PC-3 (cell line): ENCODE measurements around the gene LAMB2. TPM values are rescaled to one million over a fixed set of nuclear protein-coding genes. Genes with fewer than 3 reads are reported as not detected.

Experiments used
- ATAC-seq: fragments of 200-7000 bp; cut with Tn5 transposase; 2 replicates; pipeline ENCODE4 v1.9.1; 2020; ENCODE audit warnings: mild to moderate bottlenecking, moderate library complexity
- BruUV-seq: library from RNA; stranded (reverse); fragments of 400-500 nt; replicated peaks from 2 replicates; lab custom pipeline; 2021; lab: Mats Ljungman, UMichigan
- CTCF ChIA-PET: fragments of 300-600 bp; sonication (Branson Sonifier 250); formaldehyde crosslinking; loops from one replicate; lab custom pipeline; 2022; ENCODE audit warnings: antibody characterized with exemption; lab: Charles Lee
- POLR2A ChIA-PET: fragments of 300-600 bp; sonication (Branson Sonifier 250); formaldehyde crosslinking; loops from one replicate; lab custom pipeline; 2022; ENCODE audit warnings: antibody characterized with exemption; ENCODE audit not compliant: unreplicated experiment; lab: Charles Lee
- DNase-seq: peaks from one replicate; pipeline ENCODE4 v3.0.0-alpha.2; 2015
- H2AFZ ChIP-seq: fragments of 300-600 bp; sonication (generic); 2 replicates; pipeline ENCODE4 v1.6.0; 2016; ENCODE audit warnings: antibody characterized with exemption, low read length
- H3F3A ChIP-seq: fragments of 300-600 bp; sonication (generic); one replicate; pipeline ENCODE4 v1.6.0; 2017; ENCODE audit warnings: antibody characterized with exemption, low read length, control low read depth, mild to moderate bottlenecking; ENCODE audit not compliant: unreplicated experiment
- H3K27ac ChIP-seq: fragments of 300-600 bp; sonication (generic); 2 replicates; pipeline ENCODE4 v1.5.1; 2016; ENCODE audit warnings: mild to moderate bottlenecking, low read length
- H3K27me3 ChIP-seq: fragments of 300-600 bp; sonication (generic); 2 replicates; pipeline ENCODE4 v1.6.1; 2016; ENCODE audit warnings: low read length, mixed read lengths
- H3K36me3 ChIP-seq: fragments of 300-600 bp; sonication (generic); 2 replicates; pipeline ENCODE4 v1.6.1; 2016; ENCODE audit warnings: low read depth, mixed run types, low read length, mixed read lengths
- H3K4me1 ChIP-seq: fragments of 300-600 bp; sonication (generic); 2 replicates; pipeline ENCODE4 v1.5.1; 2016; ENCODE audit warnings: low read length; ENCODE audit not compliant: insufficient read depth
- H3K4me2 ChIP-seq: fragments of 300-600 bp; sonication (generic); 2 replicates; pipeline ENCODE4 v1.6.0; 2016; ENCODE audit warnings: low read length
- H3K4me3 ChIP-seq: fragments of 300-600 bp; sonication (generic); 2 replicates; pipeline ENCODE4 v1.5.1; 2016; ENCODE audit warnings: mild to moderate bottlenecking, low read length, mixed read lengths
- H3K79me2 ChIP-seq: fragments of 300-600 bp; sonication (generic); 2 replicates; pipeline ENCODE4 v1.6.1; 2017; ENCODE audit warnings: low read length, mixed read lengths
- H3K9ac ChIP-seq: fragments of 300-600 bp; sonication (generic); 2 replicates; pipeline ENCODE4 v1.6.0; 2016; ENCODE audit warnings: mild to moderate bottlenecking, low read length
- H3K9me2 ChIP-seq: fragments of 300-600 bp; sonication (generic); replicated peaks from 2 replicates; pipeline ENCODE4 v1.6.1; 2016; ENCODE audit warnings: mixed run types, low read length, mixed read lengths
- H3K9me3 ChIP-seq: fragments of 300-600 bp; sonication (generic); 2 replicates; pipeline ENCODE4 v1.6.1; 2016; ENCODE audit warnings: low read length, mixed read lengths
- H4K20me1 ChIP-seq: fragments of 300-600 bp; sonication (generic); 2 replicates; pipeline ENCODE4 v1.6.1; 2016; ENCODE audit warnings: low read length, mixed read lengths
- EZH2 ChIP-seq: fragments of 300-600 bp; sonication (generic); IDR thresholded peaks from one replicate; pipeline ENCODE4 v1.6.1; 2017; ENCODE audit warnings: antibody characterized with exemption, mild to moderate bottlenecking, low read length; ENCODE audit not compliant: unreplicated experiment
- EZH2phosphoT487 ChIP-seq: fragments of 300-600 bp; sonication (generic); IDR thresholded peaks from 2 replicates; pipeline ENCODE4 v1.6.1; 2018; ENCODE audit warnings: mild to moderate bottlenecking, antibody characterized with exemption, low read length, borderline replicate concordance
- intact Hi-C: fragments of 100-400 bp; cut with micrococcal nuclease; formaldehyde crosslinking; loops from 2 replicates; pipeline ENCODE4 v1.9.0; 2023
- total RNA-seq: library from RNA; depleted of rRNA; stranded (reverse); fragments of >200 nt; gene quantifications from 2 replicates; pipeline ENCODE4 v1.2.3, GENCODE V29; 2014
- TF ChIP-seq, protein P1 (sequence below): fragments of 300-600 bp; sonication (generic); conservative IDR thresholded peaks from 2 replicates; pipeline ENCODE4 v1.5.1; 2017; ENCODE audit warnings: antibody characterized with exemption, low read depth, mild to moderate bottlenecking, low read length

The LAMB2 gene
- total RNA-seq, 1 experiment from 2014 or later = 240 TPM

DNA sequence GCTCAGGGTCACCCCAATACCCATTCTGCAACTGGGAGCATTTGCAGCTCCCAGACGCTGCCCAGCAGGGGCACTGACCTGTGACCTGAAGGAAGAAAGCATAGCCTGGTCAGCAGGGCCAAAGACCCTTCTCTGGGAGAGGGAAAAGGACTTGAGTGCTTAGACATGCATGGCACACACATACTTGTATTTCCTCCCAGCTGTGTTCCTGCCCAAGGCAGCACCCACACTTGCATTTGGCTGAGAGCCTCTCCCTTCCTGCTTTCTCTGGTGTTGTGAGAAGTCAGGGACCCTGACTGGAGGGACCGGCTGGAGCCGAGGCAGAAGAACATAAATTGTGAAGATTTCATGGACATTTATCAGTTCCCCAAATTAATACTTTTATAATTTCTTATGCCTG is 7.2 kb upstream of the LAMB2 start:
- no peaks in the 10 kb centered on the region for H3K36me3 ChIP-seq
- intact Hi-C loops = no loop called here
- H3K9me2 ChIP-seq = no peaks in the 10 kb centered on the region
- CTCF ChIA-PET = no interaction called here
- no peaks in the 10 kb centered on the region for H3K9me3 ChIP-seq
- no peak overlapping the region for H3K4me3 ChIP-seq
- no peaks in the 10 kb centered on the region for H4K20me1 ChIP-seq
- H3K4me2 ChIP-seq = no peak overlapping the region
- no peak for ATAC-seq
- no peak for DNase-seq
- no peaks in the 10 kb centered on the region for H3K4me1 ChIP-seq
- TF ChIP-seq EZH2 (no peak), EZH2phosphoT487 (no peak)
- TF ChIP-seq, protein P1, sequence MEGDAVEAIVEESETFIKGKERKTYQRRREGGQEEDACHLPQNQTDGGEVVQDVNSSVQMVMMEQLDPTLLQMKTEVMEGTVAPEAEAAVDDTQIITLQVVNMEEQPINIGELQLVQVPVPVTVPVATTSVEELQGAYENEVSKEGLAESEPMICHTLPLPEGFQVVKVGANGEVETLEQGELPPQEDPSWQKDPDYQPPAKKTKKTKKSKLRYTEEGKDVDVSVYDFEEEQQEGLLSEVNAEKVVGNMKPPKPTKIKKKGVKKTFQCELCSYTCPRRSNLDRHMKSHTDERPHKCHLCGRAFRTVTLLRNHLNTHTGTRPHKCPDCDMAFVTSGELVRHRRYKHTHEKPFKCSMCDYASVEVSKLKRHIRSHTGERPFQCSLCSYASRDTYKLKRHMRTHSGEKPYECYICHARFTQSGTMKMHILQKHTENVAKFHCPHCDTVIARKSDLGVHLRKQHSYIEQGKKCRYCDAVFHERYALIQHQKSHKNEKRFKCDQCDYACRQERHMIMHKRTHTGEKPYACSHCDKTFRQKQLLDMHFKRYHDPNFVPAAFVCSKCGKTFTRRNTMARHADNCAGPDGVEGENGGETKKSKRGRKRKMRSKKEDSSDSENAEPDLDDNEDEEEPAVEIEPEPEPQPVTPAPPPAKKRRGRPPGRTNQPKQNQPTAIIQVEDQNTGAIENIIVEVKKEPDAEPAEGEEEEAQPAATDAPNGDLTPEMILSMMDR = no peak
- BruUV-seq = no TSS peak
- no peak overlapping the region for H3K27ac ChIP-seq
- H3K27me3 ChIP-seq = no peaks in the 10 kb centered on the region
- no peaks in the 10 kb centered on the region for H3K79me2 ChIP-seq
- H3F3A ChIP-seq = no peaks in the 10 kb centered on the region
- no peak overlapping the region for H3K9ac ChIP-seq
- H2AFZ ChIP-seq = no peak overlapping the region
- POLR2A ChIA-PET = no interaction called here

DNA sequence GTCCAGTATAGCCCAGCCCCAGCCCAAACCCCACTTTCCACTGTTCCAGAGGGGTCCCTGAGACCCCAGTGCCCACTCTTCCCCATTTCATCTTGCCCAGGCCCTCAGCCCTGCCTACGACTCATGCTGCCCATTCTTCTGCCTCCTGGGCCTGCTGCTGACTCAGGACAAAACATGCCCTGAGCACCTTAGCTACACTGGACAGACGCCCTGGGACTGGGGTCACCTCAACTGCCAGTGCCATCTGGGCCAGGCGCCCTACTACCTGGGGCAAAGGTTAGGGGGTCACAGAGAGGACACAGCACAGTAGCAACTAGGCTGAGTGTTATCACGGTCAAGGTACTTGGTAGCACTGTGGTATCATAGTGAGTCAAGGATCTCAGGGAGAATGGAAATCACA is 2.6 kb upstream of the LAMB2 start:
- DNase-seq (no peak), ATAC-seq (no peak)
- no TSS peak for BruUV-seq
- Histone ChIP-seq H3F3A (no peaks in the 10 kb centered on the region), H3K4me3 (no peak overlapping the region), H4K20me1 (no peaks in the 10 kb centered on the region), H2AFZ (no peak overlapping the region), H3K9me3 (no peaks in the 10 kb centered on the region), H3K9me2 (no peaks in the 10 kb centered on the region), H3K27me3 (no peaks in the 10 kb centered on the region), H3K4me2 (no peak overlapping the region), H3K79me2 (peaks cover 24% of the 10 kb centered on the region), H3K9ac (no peak overlapping the region), H3K4me1 (peaks cover 12% of the 10 kb centered on the region), H3K36me3 (no peaks in the 10 kb centered on the region), H3K27ac (no peak overlapping the region)
- no peak for TF ChIP-seq EZH2
- no peak for TF ChIP-seq EZH2phosphoT487
- TF ChIP-seq, protein P1 = no peak
- intact Hi-C loops = no loop called here
- POLR2A ChIA-PET = no interaction called here
- CTCF ChIA-PET = no interaction called here

DNA sequence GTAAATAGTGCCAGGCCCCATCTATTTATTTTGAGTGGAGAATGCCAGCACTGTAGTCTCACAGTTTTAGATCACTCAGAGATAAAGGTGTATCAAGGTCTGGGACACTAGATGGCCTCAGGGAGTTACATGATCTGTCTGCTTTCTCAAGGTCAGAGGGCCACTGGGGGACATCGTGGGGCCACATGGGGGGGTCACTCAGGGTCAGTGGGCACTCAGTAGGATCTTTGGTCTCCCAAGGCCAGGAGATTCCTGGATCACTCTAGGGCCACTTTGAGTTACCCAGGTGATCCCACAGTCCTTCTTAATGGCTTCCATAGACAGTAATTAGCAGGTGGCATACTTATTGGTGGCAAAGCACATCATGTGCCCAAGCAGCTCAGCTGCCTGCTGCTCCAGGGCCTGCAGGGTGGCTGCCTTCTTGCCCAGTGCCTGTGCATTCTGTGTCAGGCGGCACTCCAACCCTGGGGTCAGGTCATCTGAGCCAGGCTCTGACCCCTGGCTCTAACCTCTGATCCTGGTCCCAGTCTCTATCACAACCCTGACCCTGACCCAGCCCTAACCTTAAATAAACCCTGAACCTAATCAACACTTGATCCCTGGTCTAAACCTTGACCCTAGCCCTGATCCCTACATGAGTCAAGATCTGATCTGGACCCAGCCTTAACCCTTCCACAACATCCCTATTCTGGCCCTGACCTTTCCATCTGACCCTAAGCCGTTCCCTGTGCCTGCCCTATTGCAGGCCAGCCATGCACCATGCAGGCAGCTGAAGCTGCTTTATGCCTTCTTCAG is 1.8 kb upstream of the LAMB2 start:
- BruUV-seq = no TSS peak
- DNase-seq (no peak), ATAC-seq (no peak)
- Histone ChIP-seq H4K20me1 (no peaks in the 10 kb centered on the region), H3K4me3 (no peak overlapping the region), H3K79me2 (peaks cover 25% of the 10 kb centered on the region), H3K9me2 (no peaks in the 10 kb centered on the region), H3K36me3 (no peaks in the 10 kb centered on the region; the same call in 1 of the 2 replicates), H3K9ac (no peak overlapping the region), H3F3A (no peaks in the 10 kb centered on the region), H3K4me2 (0 out of 2 replicates have a peak overlapping the region, but pooled peaks have one; percentile 99), H3K4me1 (peaks cover 12% of the 10 kb centered on the region), H3K27me3 (no peaks in the 10 kb centered on the region), H3K27ac (no peak overlapping the region), H3K9me3 (no peaks in the 10 kb centered on the region), H2AFZ (no peak overlapping the region)
- POLR2A ChIA-PET = interaction anchor here (0.6 kb wide), 1 partner anchor 97 kb away, joined by 10 read pairs; no protein-coding TSS in a partner anchor
- TF ChIP-seq, protein P1 = no peak; the same call in 1 of the 2 replicates
- TF ChIP-seq EZH2 (no peak), EZH2phosphoT487 (no peak)
- intact Hi-C loops = loop anchor here (5.0 kb wide), 1 partner anchor 278 kb away; the partner anchor contains the start of genes RHOA and TCTA
- CTCF ChIA-PET = no interaction called here
